SK-N-SH (cell line): Measurements from ENCODE around the gene FAM117B. TPM values are rescaled to one million over a fixed set of nuclear protein-coding genes. Genes with fewer than 3 reads are reported as not detected.

ENCODE experiments used
- CTCF ChIA-PET: fragments of 300-600, 350-600 bp; formaldehyde crosslinking; extraction: SDS; loops from one replicate; lab custom pipeline; 2021; lab: Yijun Ruan, JAX
- POLR2A ChIA-PET: fragments of 350-600 bp; sonication (Branson Sonifier 250); formaldehyde crosslinking; extraction: SDS; loops from one replicate; lab custom pipeline; 2020; ENCODE audit warnings: antibody characterized with exemption, inconsistent platforms; lab: Yijun Ruan, JAX
- DNase-seq: peaks from one replicate; pipeline ENCODE4 v3.0.0; 2012
- H2AFZ ChIP-seq: fragments of 200-600 bp; sonication (generic); 2 replicates; pipeline ENCODE4 v1.8.1; 2016; ENCODE audit warnings: antibody characterized with exemption, mild to moderate bottlenecking, low read depth
- H3F3A ChIP-seq: fragments of 200-600 bp; sonication (generic); replicated peaks from 2 replicates; pipeline ENCODE3; 2016; ENCODE audit warnings: antibody characterized with exemption, mild to moderate bottlenecking; ENCODE audit not compliant: insufficient read depth
- H3K27ac ChIP-seq, 2 experiments: fragments of 200-500 bp in 1 of 2; fragments of 200-600 bp in 1 of 2; sonication (Bioruptor generic) in 1 of 2; sonication (generic), shearing (Covaris generic) in 1 of 2; 2 replicates each; pipeline versions ENCODE4 v1.5.1 to v1.6.1; 2014 to 2016; ENCODE audit warnings: low read depth in 2 of 2, inconsistent platforms in 1 of 2, low read length in 1 of 2, mild to moderate bottlenecking in 1 of 2, mixed read lengths in 1 of 2
- H3K27me3 ChIP-seq: fragments of 200-600 bp; sonication (generic), shearing (Covaris generic); 2 replicates; pipeline ENCODE4 v1.6.1; 2016; ENCODE audit warnings: mixed run types; ENCODE audit not compliant: insufficient read depth
- H3K36me3 ChIP-seq, 2 experiments: fragments of 200-500 bp in 1 of 2; fragments of 200-600 bp in 1 of 2; sonication (Bioruptor generic) in 1 of 2; sonication (generic) in 1 of 2; replicated peaks in 1 of 2; 2 replicates each; pipeline versions ENCODE3 to v1.5.1; 2014 to 2016; ENCODE audit warnings: low read length in 1 of 2, mild to moderate bottlenecking in 1 of 2; ENCODE audit not compliant: insufficient read depth in 2 of 2, control insufficient read depth in 1 of 2
- H3K4me1 ChIP-seq, 2 experiments: fragments of 200-500 bp in 1 of 2; fragments of 200-600 bp in 1 of 2; sonication (Bioruptor generic) in 1 of 2; sonication (generic), shearing (Covaris generic) in 1 of 2; 2 replicates each; pipeline versions ENCODE4 v1.5.1 to v1.6.1; 2014 to 2016; ENCODE audit warnings: low read depth in 1 of 2, low read length in 1 of 2, mixed run types in 1 of 2; ENCODE audit not compliant: insufficient read depth in 2 of 2, control insufficient read depth in 1 of 2
- H3K4me2 ChIP-seq: fragments of 200-600 bp; sonication (generic), shearing (Covaris generic); 2 replicates; pipeline ENCODE4 v1.6.1; 2017; ENCODE audit warnings: mixed run types
- H3K4me3 ChIP-seq, 2 experiments: fragments of 200-500 bp in 1 of 2; fragments of 200-600 bp in 1 of 2; sonication (Bioruptor generic) in 1 of 2; sonication (generic), shearing (Covaris generic) in 1 of 2; 2 replicates each; pipeline versions ENCODE4 v1.5.1 to v1.8.1; 2014 to 2016; ENCODE audit warnings: low read depth in 2 of 2, inconsistent platforms in 1 of 2, low read length in 1 of 2, mild to moderate bottlenecking in 1 of 2, mixed read lengths in 1 of 2, moderate library complexity in 1 of 2
- H3K79me2 ChIP-seq: fragments of 200-600 bp; sonication (generic); 2 replicates; pipeline ENCODE4 v1.8.1; 2017; ENCODE audit warnings: mild to moderate bottlenecking; ENCODE audit not compliant: insufficient read depth
- H3K9ac ChIP-seq: fragments of 200-600 bp; sonication (generic); 2 replicates; pipeline ENCODE4 v1.6.1; 2017; ENCODE audit warnings: mixed run types
- H3K9me2 ChIP-seq: fragments of 200-600 bp; sonication (generic); 2 replicates; pipeline ENCODE4 v1.6.1; 2017; ENCODE audit warnings: mixed run types
- H3K9me3 ChIP-seq: fragments of 200-600 bp; sonication (generic); 2 replicates; pipeline ENCODE4 v1.6.1; 2017; ENCODE audit warnings: mixed run types, mild to moderate bottlenecking, moderate library complexity
- H4K20me1 ChIP-seq: fragments of 200-600 bp; sonication (generic); 2 replicates; pipeline ENCODE4 v1.6.1; 2017; ENCODE audit warnings: mild to moderate bottlenecking, mixed run types; ENCODE audit not compliant: insufficient read depth
- CHD2 ChIP-seq: fragments of 150-350 bp; IDR thresholded peaks from 2 replicates; pipeline ENCODE4 v1.6.1; 2018; ENCODE audit warnings: low read length; ENCODE audit not compliant: partially characterized antibody
- ELF1 ChIP-seq: IDR thresholded peaks from 2 replicates; pipeline ENCODE4 v1.4.0; 2012
- EZH2phosphoT487 ChIP-seq: fragments of 200-600 bp; sonication (generic); IDR thresholded peaks from 2 replicates; pipeline ENCODE4 v1.6.1; 2017; ENCODE audit warnings: low read depth, mixed run types, mild to moderate bottlenecking, antibody characterized with exemption, moderate library complexity, borderline replicate concordance
- FOSL2 ChIP-seq: IDR thresholded peaks from 2 replicates; pipeline ENCODE4 v1.4.0; 2012; ENCODE audit warnings: low read depth, mild to moderate bottlenecking, moderate library complexity, borderline replicate concordance
- FOXJ3 ChIP-seq: sonication (generic); formaldehyde crosslinking; IDR thresholded peaks from 2 replicates; pipeline ENCODE4 v1.5.1; 2020; ENCODE audit warnings: mild to moderate bottlenecking, missing genetic modification reagents
- GABPA ChIP-seq: IDR thresholded peaks from 2 replicates; pipeline ENCODE4 v1.4.0; 2012; ENCODE audit warnings: low read depth, mild to moderate bottlenecking
- GATA2 ChIP-seq: sonication (generic); formaldehyde crosslinking; IDR thresholded peaks from 2 replicates; pipeline ENCODE4 v1.5.0; 2020; ENCODE audit warnings: mild to moderate bottlenecking, missing genetic modification reagents
- MXI1 ChIP-seq: IDR thresholded peaks from 2 replicates; pipeline ENCODE4 v1.6.1; 2012; ENCODE audit warnings: mild to moderate bottlenecking, low read depth, low read length, improper control_type of control experiment
- NFIC ChIP-seq: IDR thresholded peaks from 2 replicates; pipeline ENCODE4 v1.4.0; 2012; ENCODE audit warnings: borderline replicate concordance
- RCOR1 ChIP-seq: fragments of 150-350 bp; IDR thresholded peaks from 2 replicates; pipeline ENCODE4 v1.6.1; 2017; ENCODE audit warnings: antibody characterized with exemption, low read length
- RFX5 ChIP-seq: IDR thresholded peaks from 2 replicates; pipeline ENCODE4 v1.6.1; 2012; ENCODE audit warnings: mild to moderate bottlenecking, improper control_type of control experiment, low read length
- SIN3A ChIP-seq: IDR thresholded peaks from 2 replicates; pipeline ENCODE4 v1.6.1; 2012; ENCODE audit warnings: low read depth, mild to moderate bottlenecking, low read length, moderate library complexity, borderline replicate concordance
- TCF12 ChIP-seq: IDR thresholded peaks from 2 replicates; pipeline ENCODE4 v1.4.0; 2012
- TEAD4 ChIP-seq: IDR thresholded peaks from 2 replicates; pipeline ENCODE4 v1.4.0; 2012; ENCODE audit warnings: mild to moderate bottlenecking, borderline replicate concordance; ENCODE audit not compliant: insufficient read depth
- YY1 ChIP-seq: IDR thresholded peaks from 2 replicates; pipeline ENCODE4 v1.4.0; 2012; ENCODE audit warnings: low read depth, mild to moderate bottlenecking
- WGBS: methylation state at CpG from one replicate; pipeline ENCODE4 v1.1.6; 2017; ENCODE audit warnings: low lambda C conversion rate; 5-methylcytosine and 5-hydroxymethylcytosine counted together
- polyA plus RNA-seq, 3 experiments: library from polyadenylated mRNA; depleted of rRNA; stranded (reverse); fragments of >200 nt; gene quantifications; 2 replicates each; pipeline ENCODE4 v1.2.3, GENCODE V29; 2012
- TF ChIP-seq, protein P1 (sequence below): IDR thresholded peaks from 2 replicates; pipeline ENCODE4; 2012
- TF ChIP-seq, protein P2 (sequence below): fragments of 150-350 bp; IDR thresholded peaks from 2 replicates; pipeline ENCODE4 v1.6.1; 2016; ENCODE audit warnings: mild to moderate bottlenecking, low read depth, low read length

FAM117B gene
- polyA plus RNA-seq, 1 of the 3 experiments (the other 2 are of a cell fraction), result 0.90 TPM

DNA sequence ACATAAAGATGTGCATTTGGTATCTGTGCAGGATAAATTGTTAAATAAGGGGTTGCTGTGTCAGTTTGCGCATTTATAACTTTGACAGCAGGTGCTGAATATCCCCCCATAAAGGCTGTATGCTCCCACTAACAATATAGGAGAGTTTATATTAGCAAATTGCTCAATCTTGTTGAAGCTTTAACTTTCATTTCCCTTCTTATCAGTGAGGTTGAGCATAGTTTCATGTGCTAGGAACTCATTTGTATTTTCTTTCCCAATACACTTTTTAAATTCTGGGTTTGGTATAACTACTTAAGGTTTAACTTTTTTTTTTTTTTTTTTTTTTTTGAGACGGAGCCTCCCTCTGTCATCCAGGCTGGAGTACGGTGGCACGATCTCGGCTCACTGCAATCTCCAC is 89.0 kb downstream of the FAM117B start:
- CTCF ChIA-PET, result no interaction called here
- TF ChIP-seq FOXJ3 (CRISPR knock-in tag), result no peak
- TF ChIP-seq TEAD4, result no peak
- TF ChIP-seq GABPA, result no peak
- 99% methylated on average over 5 of the region's 5 CpGs for WGBS

DNA sequence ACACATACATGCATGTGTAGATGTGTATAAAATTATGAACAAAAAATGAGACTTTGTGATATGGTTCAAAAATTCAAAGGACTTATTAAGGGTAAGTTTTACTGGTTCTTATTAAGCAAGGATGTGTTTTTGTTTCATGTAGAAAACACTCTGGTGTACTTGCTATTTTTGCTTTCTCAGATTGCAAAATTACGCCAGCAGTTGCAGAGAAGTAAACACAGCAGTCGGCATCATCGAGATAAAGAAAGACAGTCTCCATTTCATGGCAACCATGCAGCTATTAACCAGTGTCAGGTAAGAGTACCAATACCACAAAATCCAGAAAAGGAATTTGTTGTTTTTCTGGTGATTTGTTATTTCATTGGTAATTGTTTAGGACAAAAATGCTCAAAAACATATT is 91.3 kb downstream of the FAM117B start:
- ChIA-PET POLR2A (no interaction called here), CTCF (interaction anchor here (0.6 kb wide), 1 partner anchor 196 kb away, joined by 4 read pairs; no protein-coding TSS in a partner anchor)
- WGBS, result 77% methylated on average over 3 of the region's 3 CpGs
- H3K79me2 ChIP-seq, result no peaks in the 10 kb centered on the region
- H3F3A ChIP-seq, result no peaks in the 10 kb centered on the region
- no peaks in the 10 kb centered on the region for H4K20me1 ChIP-seq
- peaks cover 5 to 13% of the 10 kb centered on the region in 2 experiments for H3K36me3 ChIP-seq
- H2AFZ ChIP-seq, result no peak overlapping the region
- no peaks in the 10 kb centered on the region for H3K27me3 ChIP-seq
- H3K9me3 ChIP-seq, result no peaks in the 10 kb centered on the region
- H3K4me3 ChIP-seq, result no peak overlapping the region
- no peaks in the 10 kb centered on the region for H3K4me1 ChIP-seq
- H3K9ac ChIP-seq, result no peak overlapping the region
- H3K4me2 ChIP-seq, result no peak overlapping the region
- TF ChIP-seq, protein P1, sequence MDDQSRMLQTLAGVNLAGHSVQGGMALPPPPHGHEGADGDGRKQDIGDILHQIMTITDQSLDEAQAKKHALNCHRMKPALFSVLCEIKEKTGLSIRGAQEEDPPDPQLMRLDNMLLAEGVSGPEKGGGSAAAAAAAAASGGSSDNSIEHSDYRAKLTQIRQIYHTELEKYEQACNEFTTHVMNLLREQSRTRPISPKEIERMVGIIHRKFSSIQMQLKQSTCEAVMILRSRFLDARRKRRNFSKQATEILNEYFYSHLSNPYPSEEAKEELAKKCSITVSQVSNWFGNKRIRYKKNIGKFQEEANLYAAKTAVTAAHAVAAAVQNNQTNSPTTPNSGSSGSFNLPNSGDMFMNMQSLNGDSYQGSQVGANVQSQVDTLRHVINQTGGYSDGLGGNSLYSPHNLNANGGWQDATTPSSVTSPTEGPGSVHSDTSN, result no peak
- TF ChIP-seq ELF1, result no peak
- TF ChIP-seq, protein P2, sequence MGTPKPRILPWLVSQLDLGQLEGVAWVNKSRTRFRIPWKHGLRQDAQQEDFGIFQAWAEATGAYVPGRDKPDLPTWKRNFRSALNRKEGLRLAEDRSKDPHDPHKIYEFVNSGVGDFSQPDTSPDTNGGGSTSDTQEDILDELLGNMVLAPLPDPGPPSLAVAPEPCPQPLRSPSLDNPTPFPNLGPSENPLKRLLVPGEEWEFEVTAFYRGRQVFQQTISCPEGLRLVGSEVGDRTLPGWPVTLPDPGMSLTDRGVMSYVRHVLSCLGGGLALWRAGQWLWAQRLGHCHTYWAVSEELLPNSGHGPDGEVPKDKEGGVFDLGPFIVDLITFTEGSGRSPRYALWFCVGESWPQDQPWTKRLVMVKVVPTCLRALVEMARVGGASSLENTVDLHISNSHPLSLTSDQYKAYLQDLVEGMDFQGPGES, result no peak
- H3K27ac ChIP-seq, result no peak overlapping the region
- no peaks in the 10 kb centered on the region for H3K9me2 ChIP-seq
- DNase-seq, result no peak

More for the DNA sequence above, 89.0 kb downstream of the FAM117B start:
- DNase-seq, result no peak
- POLR2A ChIA-PET, result no interaction called here
- Histone ChIP-seq H2AFZ (no peak overlapping the region), H3K9me2 (no peaks in the 10 kb centered on the region), H3K36me3 (peaks cover 5 to 13% of the 10 kb centered on the region in 2 experiments), H3K4me2 (no peak overlapping the region), H3K27ac (no peak overlapping the region), H4K20me1 (no peaks in the 10 kb centered on the region), H3K27me3 (no peaks in the 10 kb centered on the region), H3K9me3 (no peaks in the 10 kb centered on the region), H3K79me2 (no peaks in the 10 kb centered on the region), H3K4me1 (no peaks in the 10 kb centered on the region; a peak in 2 of 4 replicates), H3K9ac (no peak overlapping the region), H3F3A (no peaks in the 10 kb centered on the region), H3K4me3 (no peak overlapping the region)

DNA sequence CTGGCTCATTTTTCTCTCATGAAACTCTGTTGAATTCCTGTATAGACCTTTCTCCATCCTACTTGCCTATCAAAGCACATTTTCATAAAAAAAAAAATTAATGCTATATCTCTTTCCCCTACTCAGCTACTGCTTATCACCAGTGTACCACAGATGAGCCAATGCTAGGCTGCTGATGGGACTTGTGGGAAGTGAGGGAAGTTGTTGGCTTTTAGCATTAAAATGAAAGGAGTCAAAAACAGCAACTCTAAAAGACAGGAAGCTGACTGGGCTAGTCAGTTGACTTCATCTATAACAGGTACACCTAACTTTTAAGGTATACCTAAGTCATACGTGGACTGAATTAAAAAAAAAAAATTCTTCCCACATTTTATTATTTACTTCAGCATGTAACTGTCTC is 102.1 kb downstream of the FAM117B start:
- H3K4me2 ChIP-seq, result no peak overlapping the region
- no peak overlapping the region for H3K9ac ChIP-seq
- TF ChIP-seq CHD2 (no peak), FOXJ3 (CRISPR knock-in tag) (no peak), FOSL2 (no peak), TCF12 (no peak), SIN3A (no peak), RFX5 (no peak), YY1 (no peak), NFIC (no peak), RCOR1 (no peak), GATA2 (CRISPR knock-in tag) (no peak), EZH2phosphoT487 (no peak), MXI1 (no peak)
- peaks cover 0 to 10% of the 10 kb centered on the region in 2 experiments for H3K36me3 ChIP-seq
- CTCF ChIA-PET, result interaction anchor here (1.2 kb wide), 1 partner anchor 124 kb away, joined by 3 read pairs; no protein-coding TSS in a partner anchor
- DNase-seq, result no peak
- no peaks in the 10 kb centered on the region for H3K9me3 ChIP-seq
- H3K27me3 ChIP-seq, result no peaks in the 10 kb centered on the region
- no peaks in the 10 kb centered on the region for H3K9me2 ChIP-seq
- H3K4me3 ChIP-seq, result no peak overlapping the region
- peaks cover 6% of the 10 kb centered on the region for H3F3A ChIP-seq
- H3K79me2 ChIP-seq, result no peaks in the 10 kb centered on the region
- POLR2A ChIA-PET, result no interaction called here
- no peaks in the 10 kb centered on the region for H3K4me1 ChIP-seq
- H2AFZ ChIP-seq, result no peak overlapping the region
- H3K27ac ChIP-seq, result no peak overlapping the region
- WGBS, result 97% methylated on average over 1 of the region's 1 CpG
- H4K20me1 ChIP-seq, result no peaks in the 10 kb centered on the region
